MCF 10A (cell line): ENCODE results near the gene FAM222A. TPM values are rescaled to one million over a fixed set of nuclear protein-coding genes. Genes with fewer than 3 reads are reported as not detected.

Experiments
- BruUV-seq: library from RNA; stranded (reverse); fragments of 400-500 nt; replicated peaks from 2 replicates; lab custom pipeline; 2021; lab: Mats Ljungman, UMichigan
- CTCF ChIA-PET: fragments of 300-600 bp; sonication (Branson Sonifier 250); formaldehyde crosslinking; extraction: SDS; loops from one replicate; lab custom pipeline; 2021; ENCODE audit warnings: antibody characterized with exemption, inconsistent platforms; lab: Yijun Ruan, JAX
- POLR2A ChIA-PET: fragments of 300-600, 350-650 bp; sonication (Branson Sonifier 250); formaldehyde crosslinking; extraction: SDS; loops from one replicate; lab custom pipeline; 2020; ENCODE audit warnings: antibody characterized with exemption, inconsistent platforms; lab: Yijun Ruan, JAX
- DNase-seq: peaks from one replicate; pipeline ENCODE4 v3.0.0-alpha.2; 2018; ENCODE audit not compliant: unreplicated experiment
- H3K27ac Mint-ChIP-seq: one replicate; pipeline ENCODE4 v1.8.0; 2022; ENCODE audit warnings: mild to moderate bottlenecking, low read depth, mixed read lengths; ENCODE audit not compliant: unreplicated experiment
- H3K27me3 Mint-ChIP-seq: one replicate; pipeline ENCODE4 v1.8.0; 2022; ENCODE audit warnings: mixed read lengths; ENCODE audit not compliant: insufficient read depth, unreplicated experiment
- H3K36me3 Mint-ChIP-seq: one replicate; pipeline ENCODE4 v1.8.0; 2022; ENCODE audit warnings: mild to moderate bottlenecking, moderate library complexity, mixed read lengths; ENCODE audit not compliant: insufficient read depth, unreplicated experiment
- H3K4me1 Mint-ChIP-seq: one replicate; pipeline ENCODE4 v1.8.0; 2022; ENCODE audit warnings: mixed read lengths; ENCODE audit not compliant: insufficient read depth, unreplicated experiment
- H3K4me3 Mint-ChIP-seq: one replicate; pipeline ENCODE4 v1.8.0; 2022; ENCODE audit warnings: mild to moderate bottlenecking, moderate library complexity, mixed read lengths; ENCODE audit not compliant: unreplicated experiment
- H3K9me3 Mint-ChIP-seq: one replicate; pipeline ENCODE4 v1.8.0; 2022; ENCODE audit warnings: mixed read lengths; ENCODE audit not compliant: unreplicated experiment
- intact Hi-C: fragments of 100-400 bp; cut with micrococcal nuclease; formaldehyde crosslinking; loops from 2 replicates; pipeline ENCODE4 v1.14.1; 2022
- total RNA-seq: library from RNA; stranded (reverse); gene quantifications from 2 replicates; pipeline ENCODE4 v1.2.3, GENCODE V29; 2022
- TF ChIP-seq, protein P1 (sequence below): fragments of 200-600 bp; IDR thresholded peaks from one replicate; pipeline ENCODE4 v1.8.0; 2022; ENCODE audit warnings: antibody characterized with exemption, mild to moderate bottlenecking; ENCODE audit not compliant: unreplicated experiment

FAM222A gene
- total RNA-seq, 1 experiment from 2014 or later: 0.19 TPM

DNA sequence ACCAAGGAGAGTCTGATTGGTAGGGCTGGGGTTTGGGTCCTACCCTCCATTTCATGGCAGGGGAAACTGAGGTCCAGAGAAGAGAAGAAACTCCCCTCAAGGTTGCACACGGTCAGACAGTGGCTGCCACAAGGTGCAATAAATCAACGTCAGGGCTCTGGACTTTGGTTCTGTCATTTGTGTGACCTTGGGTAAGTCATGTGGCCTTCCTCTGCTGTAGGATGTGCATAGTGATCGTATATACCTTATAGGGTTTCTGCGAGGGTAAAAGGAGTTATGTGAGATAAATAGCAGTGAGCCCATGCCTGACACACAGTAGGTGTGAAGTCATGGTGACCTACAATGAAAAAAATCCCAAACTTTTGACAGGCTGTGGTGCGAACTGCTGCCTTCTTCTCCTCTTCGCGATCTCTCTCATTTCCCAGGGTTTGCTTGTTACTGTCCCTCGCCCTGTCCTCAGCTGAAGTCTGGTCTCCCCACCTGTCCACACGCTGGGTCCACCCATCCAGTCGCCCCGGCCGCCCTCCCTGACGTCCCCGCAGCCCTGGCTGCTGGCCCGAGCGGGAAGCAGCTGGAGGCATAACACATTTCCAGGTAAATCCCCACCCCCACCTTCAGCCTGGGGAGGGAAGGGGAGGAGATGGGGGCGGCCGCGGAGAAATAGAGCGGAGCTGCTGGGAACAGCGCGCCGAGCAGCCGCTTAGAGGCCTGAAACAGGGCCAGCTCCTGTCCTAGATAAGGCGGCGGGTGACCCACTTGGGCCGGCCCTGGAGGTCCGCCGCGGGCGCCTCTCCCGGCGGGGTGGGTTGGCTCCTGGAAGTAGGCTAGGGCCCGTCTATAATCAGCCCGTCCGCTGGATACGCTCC is 1.8 kb upstream of the FAM222A start:
- intact Hi-C loops: loop anchor here (5.0 kb wide), 1 partner anchor 115 kb away; no protein-coding TSS in a partner anchor
- CTCF ChIA-PET: no interaction called here
- Mint-ChIP-seq H3K27me3 (no peaks in the 10 kb centered on the region), H3K36me3 (no peaks in the 10 kb centered on the region), H3K4me3 (no peak overlapping the region), H3K9me3 (no peaks in the 10 kb centered on the region), H3K4me1 (no peaks in the 10 kb centered on the region), H3K27ac (no peak overlapping the region)
- no peak for DNase-seq
- BruUV-seq: no TSS peak
- TF ChIP-seq, protein P1, sequence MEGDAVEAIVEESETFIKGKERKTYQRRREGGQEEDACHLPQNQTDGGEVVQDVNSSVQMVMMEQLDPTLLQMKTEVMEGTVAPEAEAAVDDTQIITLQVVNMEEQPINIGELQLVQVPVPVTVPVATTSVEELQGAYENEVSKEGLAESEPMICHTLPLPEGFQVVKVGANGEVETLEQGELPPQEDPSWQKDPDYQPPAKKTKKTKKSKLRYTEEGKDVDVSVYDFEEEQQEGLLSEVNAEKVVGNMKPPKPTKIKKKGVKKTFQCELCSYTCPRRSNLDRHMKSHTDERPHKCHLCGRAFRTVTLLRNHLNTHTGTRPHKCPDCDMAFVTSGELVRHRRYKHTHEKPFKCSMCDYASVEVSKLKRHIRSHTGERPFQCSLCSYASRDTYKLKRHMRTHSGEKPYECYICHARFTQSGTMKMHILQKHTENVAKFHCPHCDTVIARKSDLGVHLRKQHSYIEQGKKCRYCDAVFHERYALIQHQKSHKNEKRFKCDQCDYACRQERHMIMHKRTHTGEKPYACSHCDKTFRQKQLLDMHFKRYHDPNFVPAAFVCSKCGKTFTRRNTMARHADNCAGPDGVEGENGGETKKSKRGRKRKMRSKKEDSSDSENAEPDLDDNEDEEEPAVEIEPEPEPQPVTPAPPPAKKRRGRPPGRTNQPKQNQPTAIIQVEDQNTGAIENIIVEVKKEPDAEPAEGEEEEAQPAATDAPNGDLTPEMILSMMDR: no peak
- POLR2A ChIA-PET: interaction anchor here (0.6 kb wide), 1 partner anchor 252 kb away, joined by 3 read pairs; no protein-coding TSS in a partner anchor

DNA sequence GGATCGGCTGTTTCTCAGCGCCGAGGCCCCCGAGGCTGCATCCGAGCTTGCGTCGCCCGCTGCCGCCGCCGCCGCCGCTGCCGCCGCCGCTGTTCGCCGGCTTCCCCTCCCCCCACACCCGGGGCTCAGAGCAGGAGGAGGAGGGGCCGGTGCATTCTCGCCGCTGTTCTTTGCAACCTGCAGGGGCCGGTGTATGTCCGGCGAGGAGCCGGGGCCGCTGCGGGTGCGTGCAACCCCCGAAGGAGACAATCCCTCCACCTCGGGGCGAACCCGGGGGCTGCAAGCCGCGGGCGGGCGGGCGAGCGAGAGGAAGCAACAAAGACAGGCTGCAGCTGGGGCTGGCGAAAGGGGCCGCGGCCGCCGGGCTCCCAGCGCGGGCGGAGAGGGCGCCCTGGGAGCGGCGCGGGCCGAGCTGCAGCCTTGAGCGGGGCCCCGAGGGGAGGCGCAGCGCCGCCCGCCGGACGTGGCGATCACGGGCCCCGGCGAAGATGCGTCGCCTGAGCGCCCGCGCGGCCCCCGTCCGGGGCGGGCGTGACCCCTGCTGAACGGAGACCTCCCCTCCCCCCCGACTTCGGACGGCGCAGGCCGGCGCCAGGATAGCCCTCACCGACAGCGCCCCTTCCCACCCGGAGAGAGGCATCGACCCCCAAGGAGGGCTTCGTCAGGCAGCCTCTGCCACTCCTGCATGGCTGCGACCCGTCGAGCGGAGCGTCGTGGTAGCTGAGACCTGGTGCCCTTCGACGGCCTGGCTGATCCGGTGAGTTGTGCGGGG is 702 bp downstream of the FAM222A start:
- POLR2A ChIA-PET: interaction anchor here (0.6 kb wide), 1 partner anchor 136 kb away, joined by 3 read pairs; no protein-coding TSS in a partner anchor
- H3K4me3 Mint-ChIP-seq: peak overlapping the region; percentile 58

DNA sequence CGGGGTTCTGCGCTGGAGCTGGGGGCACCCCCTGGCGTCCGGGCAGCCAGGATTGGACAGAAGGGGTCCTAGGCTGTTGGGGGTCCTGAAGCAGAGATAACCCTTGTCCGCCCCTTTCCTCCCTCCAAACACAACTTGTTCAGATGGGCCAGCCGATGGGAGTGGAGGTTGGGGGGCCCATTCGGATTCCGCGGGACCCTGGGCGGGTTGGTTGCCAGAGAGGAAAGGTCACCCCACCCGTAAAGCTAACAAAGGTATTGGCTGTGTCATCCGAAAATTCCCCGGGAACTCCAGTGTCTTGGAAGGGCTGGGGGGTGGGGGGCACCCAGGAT is 1.3 kb downstream of the FAM222A start:
- Mint-ChIP-seq H3K27ac (no peak overlapping the region), H3K27me3 (no peaks in the 10 kb centered on the region), H3K9me3 (no peaks in the 10 kb centered on the region), H3K4me1 (no peaks in the 10 kb centered on the region), H3K4me3 (no peak overlapping the region), H3K36me3 (no peaks in the 10 kb centered on the region)
- POLR2A ChIA-PET: no interaction called here
- CTCF ChIA-PET: interaction anchor here (0.6 to 0.7 kb wide), 3 partner anchors 15 to 27 kb away, joined by 3 read pairs; no protein-coding TSS in a partner anchor
- TF ChIP-seq, protein P1: no peak
- intact Hi-C loops: loop anchor here (5.0 kb wide), 1 partner anchor 118 kb away; no protein-coding TSS in a partner anchor
- DNase-seq: no peak
- no TSS peak for BruUV-seq

More for the DNA sequence above, 702 bp downstream of the FAM222A start:
- CTCF ChIA-PET: interaction anchor here (0.5 to 0.8 kb wide), 4 partner anchors 15 to 118 kb away, joined by 3 to 5 read pairs (median 3); no protein-coding TSS in a partner anchor
- TF ChIP-seq, protein P1: no peak
- H3K27me3 Mint-ChIP-seq: no peaks in the 10 kb centered on the region
- H3K36me3 Mint-ChIP-seq: no peaks in the 10 kb centered on the region
- no peaks in the 10 kb centered on the region for H3K9me3 Mint-ChIP-seq
- no peak overlapping the region for H3K27ac Mint-ChIP-seq
- BruUV-seq: no TSS peak
- peak; percentile 29 for DNase-seq
- intact Hi-C loops: loop anchor here (5.0 kb wide), 1 partner anchor 117 kb away; no protein-coding TSS in a partner anchor
- H3K4me1 Mint-ChIP-seq: no peaks in the 10 kb centered on the region
